IMR-90 (cell line): Measurements from ENCODE around the gene TMPRSS6.
"Not testable (repeated sequence)": the region's sequence is repeated elsewhere in the genome, so short reads cannot be mapped to it uniquely, and the experiment has no call there.

ENCODE experiments used
- MAFK ChIP-seq: IDR thresholded peaks from 2 replicates; pipeline ENCODE4 v1.6.1; 2012; ENCODE audit warnings: low read depth, low read length, improper control_type of control experiment
- MAZ ChIP-seq: IDR thresholded peaks from 2 replicates; pipeline ENCODE4 v1.6.1; 2012; ENCODE audit warnings: low read depth, mild to moderate bottlenecking, low read length, improper control_type of control experiment, moderate library complexity, borderline replicate concordance
- MXI1 ChIP-seq: IDR thresholded peaks from 2 replicates; pipeline ENCODE4 v1.6.1; 2012; ENCODE audit warnings: low read depth, mild to moderate bottlenecking, low read length, moderate library complexity, borderline replicate concordance
- POLR2A ChIP-seq: IDR thresholded peaks from 2 replicates; pipeline ENCODE4 v1.6.1; 2012; ENCODE audit warnings: mild to moderate bottlenecking, low read depth, low read length
- RFX5 ChIP-seq: IDR thresholded peaks from 2 replicates; pipeline ENCODE4 v1.8.0; 2012; ENCODE audit warnings: low read depth, mild to moderate bottlenecking, low read length, moderate library complexity
- SMC3 ChIP-seq: fragments of 150-350 bp; IDR thresholded peaks from 2 replicates; pipeline ENCODE4 v1.6.1; 2016; ENCODE audit warnings: low read depth, mild to moderate bottlenecking, antibody characterized with exemption, low read length, moderate library complexity
- TF ChIP-seq, protein P1 (sequence below): conservative IDR thresholded peaks from 2 replicates; pipeline ENCODE4 v1.5.1; 2012; ENCODE audit warnings: mild to moderate bottlenecking, low read depth, low read length, improper control_type of control experiment
- TF ChIP-seq, protein P2 (sequence below): fragments of 150-350 bp; IDR thresholded peaks from 2 replicates; pipeline ENCODE4 v1.6.1; 2017; ENCODE audit warnings: mild to moderate bottlenecking, antibody characterized with exemption, low read length, low read depth

DNA sequence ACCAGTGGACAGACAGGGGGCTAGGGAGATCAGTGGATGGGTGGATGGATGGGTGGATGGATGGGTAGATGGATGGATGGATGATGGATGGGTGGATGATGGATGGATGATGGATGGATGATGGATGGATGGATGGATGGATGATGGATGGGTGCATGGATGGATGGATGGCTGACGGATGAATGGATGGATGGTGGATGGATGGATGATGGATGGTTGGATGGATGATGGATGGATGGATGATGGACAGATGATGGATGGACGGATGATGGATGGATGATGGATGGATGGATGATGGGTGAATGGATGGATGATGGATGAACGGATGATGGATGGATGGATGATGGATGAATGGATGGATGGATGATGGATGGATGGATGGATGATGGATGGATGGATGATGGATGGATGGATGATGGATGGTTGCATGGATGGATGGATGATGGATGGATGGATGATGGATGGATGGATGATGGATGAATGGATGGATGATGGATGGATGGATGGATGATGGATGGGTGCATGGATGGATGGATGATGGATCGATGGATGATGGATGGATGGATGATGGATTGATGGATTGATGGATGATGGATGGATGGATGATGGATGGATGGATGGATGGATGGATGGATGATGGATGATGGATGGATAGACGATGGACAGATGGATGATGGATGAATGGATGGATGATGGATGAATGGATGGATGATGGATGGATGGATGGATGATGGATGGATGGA lies 37.5 kb downstream of the TMPRSS6 start:
- TF ChIP-seq, protein P1, sequence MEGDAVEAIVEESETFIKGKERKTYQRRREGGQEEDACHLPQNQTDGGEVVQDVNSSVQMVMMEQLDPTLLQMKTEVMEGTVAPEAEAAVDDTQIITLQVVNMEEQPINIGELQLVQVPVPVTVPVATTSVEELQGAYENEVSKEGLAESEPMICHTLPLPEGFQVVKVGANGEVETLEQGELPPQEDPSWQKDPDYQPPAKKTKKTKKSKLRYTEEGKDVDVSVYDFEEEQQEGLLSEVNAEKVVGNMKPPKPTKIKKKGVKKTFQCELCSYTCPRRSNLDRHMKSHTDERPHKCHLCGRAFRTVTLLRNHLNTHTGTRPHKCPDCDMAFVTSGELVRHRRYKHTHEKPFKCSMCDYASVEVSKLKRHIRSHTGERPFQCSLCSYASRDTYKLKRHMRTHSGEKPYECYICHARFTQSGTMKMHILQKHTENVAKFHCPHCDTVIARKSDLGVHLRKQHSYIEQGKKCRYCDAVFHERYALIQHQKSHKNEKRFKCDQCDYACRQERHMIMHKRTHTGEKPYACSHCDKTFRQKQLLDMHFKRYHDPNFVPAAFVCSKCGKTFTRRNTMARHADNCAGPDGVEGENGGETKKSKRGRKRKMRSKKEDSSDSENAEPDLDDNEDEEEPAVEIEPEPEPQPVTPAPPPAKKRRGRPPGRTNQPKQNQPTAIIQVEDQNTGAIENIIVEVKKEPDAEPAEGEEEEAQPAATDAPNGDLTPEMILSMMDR, result not testable (repeated sequence)
- TF ChIP-seq, protein P2, sequence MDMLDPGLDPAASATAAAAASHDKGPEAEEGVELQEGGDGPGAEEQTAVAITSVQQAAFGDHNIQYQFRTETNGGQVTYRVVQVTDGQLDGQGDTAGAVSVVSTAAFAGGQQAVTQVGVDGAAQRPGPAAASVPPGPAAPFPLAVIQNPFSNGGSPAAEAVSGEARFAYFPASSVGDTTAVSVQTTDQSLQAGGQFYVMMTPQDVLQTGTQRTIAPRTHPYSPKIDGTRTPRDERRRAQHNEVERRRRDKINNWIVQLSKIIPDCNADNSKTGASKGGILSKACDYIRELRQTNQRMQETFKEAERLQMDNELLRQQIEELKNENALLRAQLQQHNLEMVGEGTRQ, result not testable (repeated sequence)
- not testable (repeated sequence) for TF ChIP-seq MXI1, SMC3, POLR2A, MAZ, RFX5, MAFK
